Measurements from ENCODE around the gene PCDHGA5.

DNA sequence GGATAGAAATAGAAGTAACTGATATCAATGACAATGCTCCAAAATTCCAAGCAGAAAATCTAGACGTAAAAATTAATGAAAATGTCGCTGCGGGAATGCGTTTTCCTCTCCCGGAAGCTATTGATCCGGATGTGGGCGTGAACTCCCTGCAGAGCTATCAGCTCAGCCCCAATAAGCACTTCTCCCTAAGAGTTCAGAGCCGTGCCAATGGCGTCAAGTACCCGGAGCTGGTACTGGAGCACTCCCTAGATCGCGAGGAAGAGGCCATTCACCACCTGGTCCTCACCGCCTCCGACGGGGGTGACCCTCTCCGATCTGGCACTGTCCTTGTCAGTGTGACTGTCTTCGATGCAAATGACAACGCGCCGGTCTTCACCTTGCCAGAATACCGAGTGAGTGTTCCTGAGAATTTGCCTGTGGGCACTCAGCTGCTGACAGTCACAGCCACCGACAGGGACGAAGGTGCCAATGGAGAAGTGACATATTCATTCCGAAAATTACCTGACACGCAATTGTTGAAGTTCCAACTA lies 49.6 kb downstream of the PCDHGA5 start:
- no peak for TF ChIP-seq CTCF (optimal IDR thresholded peaks at IDR 0.05 in 1 of 3, IDR thresholded peaks at IDR 0.05 in 1 of 3, conservative IDR thresholded peaks at IDR 0.05 in 1 of 3; ENCODE audit: extremely low read depth in 1 of 3, insufficient read depth in 2 of 3, low read length in 3 of 3)
- no peak for TF ChIP-seq EZH2 (IDR thresholded peaks at IDR 0.05; ENCODE audit: low read length)

Measured in keratinocyte (primary cell).